GM21360 (cell line): ENCODE measurements around the gene IBA57.
"Not testable (repeated sequence)": the region's sequence is repeated elsewhere in the genome, so short reads cannot be mapped to it uniquely, and the experiment has no call there.

ENCODE experiments used
- ATAC-seq: cut with Tn5 transposase; IDR thresholded peaks from one replicate; pipeline ENCODE4 v1.9.1; 2021; ENCODE audit warnings: mild to moderate bottlenecking, moderate library complexity; ENCODE audit not compliant: unreplicated experiment

Gene IBA57

GRCh38 chr1:228170666-228171065 lies 5.1 kb downstream of the IBA57 start:
- no peak for ATAC-seq

GRCh38 chr1:228171221-228171891 lies 5.8 kb downstream of the IBA57 start:
- ATAC-seq, result no peak

GRCh38 chr1:228172591-228173527 lies 7.3 kb downstream of the IBA57 start:
- no peak for ATAC-seq

GRCh38 chr1:228173528-228174481 lies 8.2 kb downstream of the IBA57 start:
- not testable (repeated sequence) for ATAC-seq

GRCh38 chr1:228174482-228175315 lies 9.1 kb downstream of the IBA57 start:
- no peak for ATAC-seq

- no peak for ATAC-seq
Observed at GRCh38 chr1:228175316-228176023, 9.9 kb downstream of the IBA57 start.

- no peak for ATAC-seq
Observed at GRCh38 chr1:228176024-228176395, 10.4 kb downstream of the IBA57 start.

- ATAC-seq, result no peak
Observed at GRCh38 chr1:228176461-228177182, 11.0 kb downstream of the IBA57 start.

GRCh38 chr1:228177183-228177475 lies 11.5 kb downstream of the IBA57 start:
- no peak for ATAC-seq

- no peak for ATAC-seq
Observed at GRCh38 chr1:228177721-228178710, 12.4 kb downstream of the IBA57 start.

GRCh38 chr1:228178737-228179684 lies 13.4 kb downstream of the IBA57 start:
- ATAC-seq, result no peak

GRCh38 chr1:228180271-228180958 lies 14.8 kb downstream of the IBA57 start:
- ATAC-seq, result no peak

- no peak for ATAC-seq
Observed at GRCh38 chr1:228180959-228181644, 15.5 kb downstream of the IBA57 start.

GRCh38 chr1:228181645-228182034 lies 16.0 kb downstream of the IBA57 start:
- ATAC-seq, result no peak

- ATAC-seq, result no peak
Observed at GRCh38 chr1:228182296-228183030, 16.9 kb downstream of the IBA57 start.
